Duodenal mucosa (tissue), 2 donors: ENCODE measurements around the gene PPM1E.

ENCODE experiments used
- H3K27ac ChIP-seq: one replicate; pipeline ENCODE4 v1.7.0; 2013; ENCODE audit warnings: low read depth, low read length
- H3K27me3 ChIP-seq, 2 donors: one replicate each; pipeline ENCODE4 v1.7.0; 2013; ENCODE audit warnings: low read length in 2 of 2, control low read depth in 1 of 2; ENCODE audit not compliant: insufficient read depth in 2 of 2, control insufficient read depth in 1 of 2
- H3K36me3 ChIP-seq, 2 donors: one replicate each; pipeline ENCODE4 v1.7.0; 2013; ENCODE audit warnings: low read length in 2 of 2, control low read depth in 1 of 2; ENCODE audit not compliant: insufficient read depth in 2 of 2, control insufficient read depth in 1 of 2
- H3K4me1 ChIP-seq, 2 donors: one replicate each; pipeline ENCODE4 v1.7.0; 2013; ENCODE audit warnings: low read length in 2 of 2, control low read depth in 1 of 2; ENCODE audit not compliant: insufficient read depth in 2 of 2, control insufficient read depth in 1 of 2
- H3K4me3 ChIP-seq, 2 donors: one replicate each; pipeline ENCODE4 v1.7.0; 2013; ENCODE audit warnings: low read length in 2 of 2, low read depth in 1 of 2
- H3K9ac ChIP-seq, 2 donors: one replicate each; pipeline ENCODE4 v1.7.0; 2013; ENCODE audit warnings: low read length in 2 of 2, low read depth in 1 of 2
- H3K9me3 ChIP-seq, 2 donors: one replicate each; pipeline ENCODE4 v1.7.0; 2013; ENCODE audit warnings: low read length in 2 of 2, control low read depth in 1 of 2; ENCODE audit not compliant: control insufficient read depth in 1 of 2

The PPM1E gene

GRCh38 chr17:58968426-58969061 is 212.9 kb downstream of the PPM1E start:
- Histone ChIP-seq H3K36me3 (no peaks in the 10 kb centered on the region), H3K4me1 (no peaks in the 10 kb centered on the region), H3K27me3 (no peaks in the 10 kb centered on the region), H3K27ac (no peak overlapping the region), H3K9ac (no peak overlapping the region), H3K9me3 (no peaks in the 10 kb centered on the region), H3K4me3 (no peak overlapping the region)

GRCh38 chr17:58969156-58969555 is 213.5 kb downstream of the PPM1E start:
- Histone ChIP-seq H3K4me1 (no peaks in the 10 kb centered on the region), H3K27ac (no peak overlapping the region), H3K4me3 (no peak overlapping the region), H3K27me3 (no peaks in the 10 kb centered on the region), H3K36me3 (no peaks in the 10 kb centered on the region), H3K9me3 (no peaks in the 10 kb centered on the region), H3K9ac (no peak overlapping the region)

- Histone ChIP-seq H3K36me3 (no peaks in the 10 kb centered on the region), H3K27ac (no peak overlapping the region), H3K9ac (no peak overlapping the region), H3K27me3 (no peaks in the 10 kb centered on the region), H3K9me3 (no peaks in the 10 kb centered on the region), H3K4me1 (no peaks in the 10 kb centered on the region), H3K4me3 (no peak overlapping the region)
Measured at GRCh38 chr17:58969612-58970011, 214.0 kb downstream of the PPM1E start.

GRCh38 chr17:58970609-58971450 is 215.2 kb downstream of the PPM1E start:
- Histone ChIP-seq H3K4me3 (no peak overlapping the region), H3K27me3 (no peaks in the 10 kb centered on the region), H3K27ac (no peak overlapping the region), H3K36me3 (no peaks in the 10 kb centered on the region), H3K4me1 (no peaks in the 10 kb centered on the region), H3K9me3 (no peaks in the 10 kb centered on the region), H3K9ac (no peak overlapping the region)

- Histone ChIP-seq H3K9ac (no peak overlapping the region), H3K27me3 (no peaks in the 10 kb centered on the region), H3K4me1 (no peaks in the 10 kb centered on the region), H3K9me3 (no peaks in the 10 kb centered on the region), H3K27ac (no peak overlapping the region), H3K36me3 (no peaks in the 10 kb centered on the region), H3K4me3 (no peak overlapping the region)
Measured at GRCh38 chr17:58974354-58974753, 218.7 kb downstream of the PPM1E start.

- H3K9me3 ChIP-seq = no peaks in the 10 kb centered on the region
- H3K9ac ChIP-seq = no peak overlapping the region
- H3K27me3 ChIP-seq = no peaks in the 10 kb centered on the region
- H3K36me3 ChIP-seq = no peaks in the 10 kb centered on the region
- no peak overlapping the region for H3K4me3 ChIP-seq
- H3K4me1 ChIP-seq = no peaks in the 10 kb centered on the region
- H3K27ac ChIP-seq = no peak overlapping the region
Measured at GRCh38 chr17:58976541-58976940, 220.9 kb downstream of the PPM1E start.

GRCh38 chr17:58980706-58981481 is 225.2 kb downstream of the PPM1E start:
- Histone ChIP-seq H3K27ac (no peak overlapping the region), H3K27me3 (no peaks in the 10 kb centered on the region), H3K36me3 (no peaks in the 10 kb centered on the region), H3K4me3 (no peak overlapping the region), H3K9ac (no peak overlapping the region), H3K4me1 (no peaks in the 10 kb centered on the region), H3K9me3 (no peaks in the 10 kb centered on the region)

- no peaks in the 10 kb centered on the region for H3K9me3 ChIP-seq
- H3K4me1 ChIP-seq = no peaks in the 10 kb centered on the region
- H3K27me3 ChIP-seq = no peaks in the 10 kb centered on the region
- H3K36me3 ChIP-seq = no peaks in the 10 kb centered on the region
- H3K9ac ChIP-seq = no peak overlapping the region
- no peak overlapping the region for H3K4me3 ChIP-seq
- H3K27ac ChIP-seq = no peak overlapping the region
Measured at GRCh38 chr17:58982626-58983025, 227.0 kb downstream of the PPM1E start.

- Histone ChIP-seq H3K4me3 (no peak overlapping the region), H3K9me3 (no peaks in the 10 kb centered on the region), H3K36me3 (no peaks in the 10 kb centered on the region), H3K4me1 (no peaks in the 10 kb centered on the region), H3K27ac (no peak overlapping the region), H3K9ac (no peak overlapping the region), H3K27me3 (no peaks in the 10 kb centered on the region)
Measured at GRCh38 chr17:58985367-58985766, 229.7 kb downstream of the PPM1E start.

- no peak overlapping the region for H3K9ac ChIP-seq
- H3K9me3 ChIP-seq = no peaks in the 10 kb centered on the region
- no peak overlapping the region for H3K27ac ChIP-seq
- no peaks in the 10 kb centered on the region for H3K27me3 ChIP-seq
- H3K4me1 ChIP-seq = no peaks in the 10 kb centered on the region
- H3K4me3 ChIP-seq = no peak overlapping the region
- H3K36me3 ChIP-seq = no peaks in the 10 kb centered on the region
Measured at GRCh38 chr17:58985971-58986370, 230.3 kb downstream of the PPM1E start.
